Measurements from ENCODE around the gene CSTPP1. TPM values are rescaled to one million over a fixed set of nuclear protein-coding genes. Genes with fewer than 3 reads are reported as not detected.
"Not testable (repeated sequence)": the region's sequence is repeated elsewhere in the genome, so short reads cannot be mapped to it uniquely, and the experiment has no call there.

Gene CSTPP1
- total RNA-seq, 1 donor from 2014 or later, result 15.2 TPM

- not testable (repeated sequence) for DNase-seq (ENCODE audit: low read depth, low spot score)
These were observed 161.7 kb downstream of the CSTPP1 start for GRCh38 chr11:47098223-47098622.

GRCh38 chr11:47099214-47099917 lies 162.8 kb downstream of the CSTPP1 start:
- DNase-seq (ENCODE audit: low read depth, low spot score), result no peak

- DNase-seq (ENCODE audit: low read depth, low spot score), result no peak
These were observed 163.4 kb downstream of the CSTPP1 start for GRCh38 chr11:47099918-47100315.

- no peak for DNase-seq (ENCODE audit: low read depth, low spot score)
These were observed 164.8 kb downstream of the CSTPP1 start for GRCh38 chr11:47101406-47101805.

- no peak for DNase-seq (ENCODE audit: low read depth, low spot score)
These were observed 167.8 kb downstream of the CSTPP1 start for GRCh38 chr11:47104261-47104950.

- DNase-seq (ENCODE audit: low read depth, low spot score), result no peak
These were observed 169.0 kb downstream of the CSTPP1 start for GRCh38 chr11:47105541-47105940.

- no peak for DNase-seq (ENCODE audit: low read depth, low spot score)
These were observed 169.4 kb downstream of the CSTPP1 start for GRCh38 chr11:47105974-47106373.

GRCh38 chr11:47106798-47107411 lies 170.3 kb downstream of the CSTPP1 start:
- no peak for DNase-seq (ENCODE audit: low read depth, low spot score)

- no peak for DNase-seq (ENCODE audit: low read depth, low spot score)
These were observed 171.2 kb downstream of the CSTPP1 start for GRCh38 chr11:47107744-47108143.

GRCh38 chr11:47108214-47108613 lies 171.7 kb downstream of the CSTPP1 start:
- DNase-seq (ENCODE audit: low read depth, low spot score), result no peak

- no peak for DNase-seq (ENCODE audit: low read depth, low spot score)
These were observed 172.6 kb downstream of the CSTPP1 start for GRCh38 chr11:47109051-47109726.

GRCh38 chr11:47109727-47110246 lies 173.2 kb downstream of the CSTPP1 start:
- DNase-seq (ENCODE audit: low read depth, low spot score), result no peak

- DNase-seq (ENCODE audit: low read depth, low spot score), result no peak
These were observed 174.8 kb downstream of the CSTPP1 start for GRCh38 chr11:47111318-47111804.

- DNase-seq (ENCODE audit: low read depth, low spot score), result not testable (repeated sequence)
These were observed 176.4 kb downstream of the CSTPP1 start for GRCh38 chr11:47112941-47113340.

- not testable (repeated sequence) for DNase-seq (ENCODE audit: low read depth, low spot score)
These were observed 182.6 kb downstream of the CSTPP1 start for GRCh38 chr11:47118958-47119688.

- no peak for DNase-seq (ENCODE audit: low read depth, low spot score)
These were observed 184.5 kb downstream of the CSTPP1 start for GRCh38 chr11:47121056-47121455.

GRCh38 chr11:47121731-47122130 lies 185.2 kb downstream of the CSTPP1 start:
- no peak for DNase-seq (ENCODE audit: low read depth, low spot score)

- no peak for DNase-seq (ENCODE audit: low read depth, low spot score)
These were observed 186.5 kb downstream of the CSTPP1 start for GRCh38 chr11:47123094-47123493.

- no peak for DNase-seq (ENCODE audit: low read depth, low spot score)
These were observed 188.1 kb downstream of the CSTPP1 start for GRCh38 chr11:47124675-47125074.

GRCh38 chr11:47125083-47125482 lies 188.5 kb downstream of the CSTPP1 start:
- no peak for DNase-seq (ENCODE audit: low read depth, low spot score)

GRCh38 chr11:47127213-47127612 lies 190.7 kb downstream of the CSTPP1 start:
- no peak for DNase-seq (ENCODE audit: low read depth, low spot score)
